Endodermal cell (in vitro differentiated cells): ENCODE results near the gene KCND3. TPM values are rescaled to one million over a fixed set of nuclear protein-coding genes. Genes with fewer than 3 reads are reported as not detected.

ENCODE experiments used
- DNase-seq: peaks from one replicate; pipeline ENCODE4 v3.0.0-alpha.2; 2017
- H3K27ac ChIP-seq: 2 replicates; pipeline ENCODE4 v1.5.1; 2013; ENCODE audit warnings: mild to moderate bottlenecking, low read depth, low read length, moderate library complexity
- H3K27me3 ChIP-seq: 2 replicates; pipeline ENCODE4 v1.6.1; 2013; ENCODE audit warnings: mild to moderate bottlenecking, low read length, moderate library complexity; ENCODE audit not compliant: insufficient read depth, control insufficient read depth, poor library complexity, severe bottlenecking
- H3K36me3 ChIP-seq: 2 replicates; pipeline ENCODE4 v1.7.0; 2013; ENCODE audit warnings: mild to moderate bottlenecking, low read length, moderate library complexity; ENCODE audit not compliant: control insufficient read depth, insufficient read depth
- H3K4me1 ChIP-seq: one replicate; pipeline ENCODE4 v1.7.0; 2013; ENCODE audit warnings: low read length; ENCODE audit not compliant: control insufficient read depth, insufficient read depth
- H3K4me3 ChIP-seq: 2 replicates; pipeline ENCODE4 v1.5.1; 2013; ENCODE audit warnings: mild to moderate bottlenecking, low read length, moderate library complexity
- H3K9ac ChIP-seq: 2 replicates; pipeline ENCODE4 v1.6.1; 2013; ENCODE audit warnings: mild to moderate bottlenecking, low read length, moderate library complexity; ENCODE audit not compliant: poor library complexity, severe bottlenecking; ENCODE audit errors: extremely low read depth
- H3K9me3 ChIP-seq: 2 replicates; pipeline ENCODE4 v1.6.1; 2013; ENCODE audit warnings: mild to moderate bottlenecking, low read length, moderate library complexity; ENCODE audit not compliant: control insufficient read depth
- H3K27ac Mint-ChIP-seq: 2 replicates; pipeline ENCODE4 v1.8.0; 2020; ENCODE audit warnings: mixed read lengths
- H3K27me3 Mint-ChIP-seq: 2 replicates; pipeline ENCODE4 v1.8.0; 2021; ENCODE audit warnings: mild to moderate bottlenecking, mixed read lengths; ENCODE audit not compliant: insufficient read depth
- H3K36me3 Mint-ChIP-seq: 2 replicates; pipeline ENCODE4 v1.8.0; 2020; ENCODE audit warnings: low read depth, mixed read lengths
- H3K4me1 Mint-ChIP-seq: 2 replicates; pipeline ENCODE4 v1.8.0; 2020; ENCODE audit warnings: mixed read lengths
- H3K4me3 Mint-ChIP-seq: 2 replicates; pipeline ENCODE4 v1.8.0; 2020; ENCODE audit warnings: mild to moderate bottlenecking, moderate library complexity, mixed read lengths
- H3K9me3 Mint-ChIP-seq: 2 replicates; pipeline ENCODE4 v1.8.0; 2020; ENCODE audit warnings: mild to moderate bottlenecking, mixed read lengths
- WGBS, 2 experiments: methylation state at CpG; one replicate each; pipeline versions ENCODE4 v1.1.5 to v1.1.7; 2013; ENCODE audit warnings: missing lambda C conversion rate in 2 of 2, mixed read lengths in 1 of 2; ENCODE audit not compliant: insufficient coverage in 1 of 2, insufficient read length in 1 of 2; 5-methylcytosine and 5-hydroxymethylcytosine counted together
- total RNA-seq, 2 donors: library from RNA; stranded (reverse); fragmentation: NEBNext Ultra II Directional in 1 of 2; extraction: Animal tissue kit (Norgen Biotek cat#: 25700) in 1 of 2; gene quantifications; 2 replicates in 1 of 2; 3 replicates in 1 of 2; pipeline ENCODE4 v1.2.1, GENCODE V29; 2021
- TF ChIP-seq, protein P1 (sequence below): fragments of 200-600 bp; sonication (generic); conservative IDR thresholded peaks from 2 replicates; pipeline ENCODE4 v1.5.0; 2021; ENCODE audit warnings: antibody characterized with exemption, mild to moderate bottlenecking

The KCND3 gene
- total RNA-seq, 2 donors from 2014 or later, result 0.13 TPM; not detected in 1

DNA sequence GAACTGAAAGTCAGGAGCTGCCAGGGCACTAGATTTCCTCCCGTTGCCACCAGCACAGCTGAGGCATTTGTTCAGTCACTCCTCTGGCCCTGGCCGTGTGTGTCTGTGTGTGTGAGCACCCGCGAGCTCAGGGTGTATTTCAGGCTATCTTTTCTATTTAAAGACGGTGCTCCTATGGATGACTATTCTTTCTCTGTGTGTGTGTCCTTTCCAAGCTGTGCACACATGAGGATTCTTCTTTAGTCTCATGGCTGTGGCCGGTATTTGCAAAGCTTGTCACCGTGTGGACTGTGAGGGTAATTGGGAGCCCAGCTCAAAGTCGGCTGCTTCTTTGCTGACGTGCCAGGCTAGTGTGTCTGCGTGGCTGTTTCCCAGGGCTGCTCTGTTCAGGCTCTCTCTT is 3.0 kb upstream of the KCND3 start:
- Histone ChIP-seq H3K36me3 (no peaks in the 10 kb centered on the region), H3K27me3 (peaks cover 97% of the 10 kb centered on the region), H3K9me3 (no peaks in the 10 kb centered on the region), H3K4me3 (no peak overlapping the region), H3K9ac (no peak overlapping the region), H3K27ac (no peak overlapping the region), H3K4me1 (no peaks in the 10 kb centered on the region)
- WGBS, 2 experiments, result 67 to 81% methylated on average over 8 to 10 of the region's 10 CpGs
- no peaks in the 10 kb centered on the region for H3K9me3 Mint-ChIP-seq
- DNase-seq, result no peak
- H3K27ac Mint-ChIP-seq, result no peak overlapping the region
- TF ChIP-seq, protein P1, sequence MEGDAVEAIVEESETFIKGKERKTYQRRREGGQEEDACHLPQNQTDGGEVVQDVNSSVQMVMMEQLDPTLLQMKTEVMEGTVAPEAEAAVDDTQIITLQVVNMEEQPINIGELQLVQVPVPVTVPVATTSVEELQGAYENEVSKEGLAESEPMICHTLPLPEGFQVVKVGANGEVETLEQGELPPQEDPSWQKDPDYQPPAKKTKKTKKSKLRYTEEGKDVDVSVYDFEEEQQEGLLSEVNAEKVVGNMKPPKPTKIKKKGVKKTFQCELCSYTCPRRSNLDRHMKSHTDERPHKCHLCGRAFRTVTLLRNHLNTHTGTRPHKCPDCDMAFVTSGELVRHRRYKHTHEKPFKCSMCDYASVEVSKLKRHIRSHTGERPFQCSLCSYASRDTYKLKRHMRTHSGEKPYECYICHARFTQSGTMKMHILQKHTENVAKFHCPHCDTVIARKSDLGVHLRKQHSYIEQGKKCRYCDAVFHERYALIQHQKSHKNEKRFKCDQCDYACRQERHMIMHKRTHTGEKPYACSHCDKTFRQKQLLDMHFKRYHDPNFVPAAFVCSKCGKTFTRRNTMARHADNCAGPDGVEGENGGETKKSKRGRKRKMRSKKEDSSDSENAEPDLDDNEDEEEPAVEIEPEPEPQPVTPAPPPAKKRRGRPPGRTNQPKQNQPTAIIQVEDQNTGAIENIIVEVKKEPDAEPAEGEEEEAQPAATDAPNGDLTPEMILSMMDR, result no peak
- peaks cover 93% of the 10 kb centered on the region for H3K27me3 Mint-ChIP-seq
- H3K36me3 Mint-ChIP-seq, result no peaks in the 10 kb centered on the region
- H3K4me3 Mint-ChIP-seq, result no peak overlapping the region
- H3K4me1 Mint-ChIP-seq, result no peaks in the 10 kb centered on the region

DNA sequence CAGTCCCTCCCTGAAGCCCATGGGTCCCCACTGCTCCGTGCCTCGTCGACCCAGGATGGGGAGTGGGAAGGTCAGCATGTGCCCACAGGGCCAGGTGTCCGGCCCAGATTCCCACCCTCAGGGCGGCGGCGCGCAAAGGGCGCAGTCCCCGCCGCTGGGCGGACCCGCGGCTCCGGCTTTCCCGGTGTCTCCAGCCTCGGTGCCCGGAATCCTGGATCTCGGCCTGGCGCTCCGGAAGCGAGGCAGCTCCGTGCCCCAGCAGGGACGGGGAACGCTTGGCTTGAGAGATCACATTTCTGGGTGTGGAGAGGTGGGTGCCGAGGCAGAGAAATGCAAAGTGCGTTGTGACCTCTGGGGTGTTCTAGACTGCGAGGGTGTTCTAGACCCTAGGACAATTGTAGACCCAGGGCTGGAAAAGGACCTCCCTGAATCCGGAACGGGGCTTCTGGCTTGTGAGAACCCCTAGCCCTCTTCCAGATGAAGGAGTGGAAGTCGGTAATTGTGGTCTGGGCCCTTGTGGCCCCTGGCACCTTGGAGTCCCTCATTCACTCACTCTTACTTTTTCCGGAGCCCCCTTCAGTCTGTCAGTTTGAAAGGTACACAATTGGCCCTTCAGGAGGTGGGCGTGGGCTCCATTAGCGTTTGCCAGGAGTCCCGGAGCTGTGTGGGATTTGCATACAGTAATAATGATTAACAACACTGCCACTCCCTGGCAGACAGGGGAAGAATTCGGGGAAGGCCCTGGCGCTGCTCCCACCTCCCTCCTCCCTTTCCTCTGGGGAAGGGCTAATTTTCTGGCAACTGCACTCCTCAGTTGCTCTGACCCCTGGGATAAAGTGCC is 1.6 kb upstream of the KCND3 start:
- TF ChIP-seq, protein P1, result peak; percentile 60
- Mint-ChIP-seq H3K27ac (no peak overlapping the region), H3K9me3 (no peaks in the 10 kb centered on the region), H3K27me3 (peaks cover 93% of the 10 kb centered on the region), H3K4me3 (peak overlapping the region; percentile 54), H3K4me1 (no peaks in the 10 kb centered on the region), H3K36me3 (no peaks in the 10 kb centered on the region)
- Histone ChIP-seq H3K36me3 (no peaks in the 10 kb centered on the region), H3K9ac (no peak overlapping the region), H3K27me3 (peaks cover 97% of the 10 kb centered on the region), H3K4me1 (no peaks in the 10 kb centered on the region), H3K27ac (no peak overlapping the region), H3K9me3 (no peaks in the 10 kb centered on the region), H3K4me3 (peak overlapping the region; percentile 76)
- WGBS, 2 experiments, result 3 to 5% methylated on average over 9 to 37 of the region's 37 CpGs
- DNase-seq, result peak; percentile 90

DNA sequence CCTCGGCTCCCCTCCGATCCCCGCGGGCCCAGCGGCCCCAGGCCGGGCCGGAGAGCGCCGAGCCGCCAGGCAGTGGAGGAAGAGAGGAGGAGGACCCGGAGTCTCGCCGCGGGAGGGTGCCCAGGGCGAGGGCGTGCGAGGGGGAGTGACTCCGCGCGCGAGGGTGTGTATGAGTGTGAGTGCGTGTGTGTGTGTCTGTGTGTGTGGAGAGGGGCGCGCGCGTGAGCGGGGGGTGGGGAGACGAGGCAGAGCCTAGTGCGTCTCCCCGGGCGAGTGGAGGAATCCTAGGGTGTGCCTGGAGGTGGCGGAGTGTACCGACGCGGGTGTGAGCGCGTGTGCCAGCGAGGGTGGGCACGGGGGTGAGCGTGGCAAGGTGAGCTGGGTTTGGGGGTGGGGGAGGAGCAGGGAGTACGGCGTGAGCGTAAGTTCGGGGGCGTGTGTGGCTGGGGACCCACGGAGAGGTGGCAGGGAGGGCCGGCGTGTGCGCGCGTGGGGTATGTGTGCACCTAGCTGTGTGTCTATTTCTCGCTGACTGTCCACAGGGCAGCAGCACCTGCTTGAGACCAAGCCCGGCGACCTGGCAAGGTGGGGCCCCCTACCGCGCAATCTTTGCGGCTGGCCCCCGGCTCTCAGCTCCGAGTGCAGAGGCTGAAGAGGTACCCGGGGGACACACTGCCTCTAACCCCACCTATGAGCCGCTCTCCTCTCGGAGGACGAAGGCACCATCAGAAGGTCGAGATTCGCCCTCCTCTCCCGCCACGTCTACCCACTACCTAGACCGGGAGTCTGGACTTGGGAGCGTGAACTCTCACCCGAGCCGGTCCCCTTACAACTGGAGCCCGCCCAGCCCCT is 784 bp upstream of the KCND3 start:
- peak overlapping the region; percentile 76 for H3K4me3 ChIP-seq
- H3K36me3 Mint-ChIP-seq, result no peaks in the 10 kb centered on the region
- peaks cover 93% of the 10 kb centered on the region for H3K27me3 Mint-ChIP-seq
- TF ChIP-seq, protein P1, result no peak
- H3K27me3 ChIP-seq, result peaks cover 97% of the 10 kb centered on the region
- peak; percentile 70 for DNase-seq
- H3K4me1 ChIP-seq, result no peaks in the 10 kb centered on the region
- H3K9ac ChIP-seq, result no peak overlapping the region
- 2 to 3% methylated on average over 13 to 72 of the region's 72 CpGs for WGBS, 2 experiments
- no peaks in the 10 kb centered on the region for H3K4me1 Mint-ChIP-seq
- no peak overlapping the region for H3K27ac ChIP-seq
- no peaks in the 10 kb centered on the region for H3K36me3 ChIP-seq
- no peaks in the 10 kb centered on the region for H3K9me3 ChIP-seq
- H3K27ac Mint-ChIP-seq, result no peak overlapping the region
- no peaks in the 10 kb centered on the region for H3K9me3 Mint-ChIP-seq
- peak overlapping the region; percentile 54 for H3K4me3 Mint-ChIP-seq
